ENCODE results near the gene PAH.

DNA sequence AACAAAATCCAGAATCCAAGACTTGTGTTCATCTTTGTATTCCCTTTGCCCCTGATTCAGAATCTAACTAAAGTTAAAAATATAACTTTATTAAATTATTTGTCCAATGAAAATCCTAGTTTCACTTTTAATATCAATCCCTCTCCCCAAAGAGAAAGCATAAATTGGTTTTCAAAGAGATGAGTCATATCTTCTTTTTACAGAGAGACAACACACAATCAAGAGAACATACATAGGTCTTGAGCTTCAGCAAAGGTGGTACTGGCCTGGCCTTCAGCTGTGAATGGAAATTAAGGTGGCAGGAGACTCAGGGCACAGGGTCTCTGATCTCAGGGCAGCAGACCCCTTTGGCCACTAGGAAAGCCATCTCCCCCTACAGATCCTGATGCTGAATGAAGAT, 36.2 kb upstream of the PAH start:
- TF ChIP-seq POLR2A (IDR thresholded peaks at IDR 0.05) (no peak), CTCF (IDR thresholded peaks at IDR 0.05) (no peak)

All from body of pancreas (tissue), 4 donors.